HFFc6 (cell line): ENCODE measurements around the gene MYL6. TPM values are rescaled to one million over a fixed set of nuclear protein-coding genes. Genes with fewer than 3 reads are reported as not detected.

Source experiments
- DNase-seq: peaks from one replicate; pipeline ENCODE4 v3.0.0-alpha.2; 2018
- H3K27ac Mint-ChIP-seq: 2 replicates; pipeline ENCODE4 v1.8.0; 2020; ENCODE audit warnings: mild to moderate bottlenecking, mixed read lengths
- H3K27me3 Mint-ChIP-seq: 2 replicates; pipeline ENCODE4 v1.8.0; 2021; ENCODE audit warnings: mild to moderate bottlenecking, moderate library complexity, mixed read lengths; ENCODE audit not compliant: insufficient read depth
- H3K36me3 Mint-ChIP-seq: 2 replicates; pipeline ENCODE4 v1.8.0; 2021; ENCODE audit warnings: low read depth, mixed read lengths
- H3K4me1 Mint-ChIP-seq: 2 replicates; pipeline ENCODE4 v1.8.0; 2020; ENCODE audit warnings: low read depth, mixed read lengths
- H3K4me3 Mint-ChIP-seq: 2 replicates; pipeline ENCODE4 v1.8.0; 2020; ENCODE audit warnings: mild to moderate bottlenecking, moderate library complexity, mixed read lengths
- H3K9me3 Mint-ChIP-seq: 2 replicates; pipeline ENCODE4 v1.8.0; 2020; ENCODE audit warnings: mild to moderate bottlenecking, mixed read lengths
- CTCF ChIP-seq: fragments of 200-600 bp; sonication (generic); IDR thresholded peaks from 2 replicates; pipeline ENCODE4 v1.5.0; 2021; ENCODE audit warnings: antibody characterized with exemption, mild to moderate bottlenecking
- total RNA-seq, 6 experiments: library from RNA; stranded (reverse); fragmentation: NEBNext Ultra II Directional; extraction: Animal tissue kit (Norgen Biotek cat#: 25700); gene quantifications; 2 replicates in 1 of 6; 3 replicates in 5 of 6; pipeline ENCODE4 v1.2.3, GENCODE V29; 2021

MYL6 gene
- total RNA-seq, 6 experiments from 2014 or later: 2,668 to 3,384 (median 3,141) TPM

- peak within 1 kb of the TSS; percentile 98 for H3K27ac Mint-ChIP-seq
- H3K4me1 Mint-ChIP-seq: peaks cover 43% of the 10 kb centered on the region
- DNase-seq: peak; percentile 100
- H3K4me3 Mint-ChIP-seq: peak within 1 kb of the TSS; percentile 95
- H3K9me3 Mint-ChIP-seq: peaks cover 7% of the 10 kb centered on the region; the same call in 1 of the 2 replicates
- H3K27me3 Mint-ChIP-seq: peaks cover 19% of the 10 kb centered on the region
- peaks cover 38% of the 10 kb centered on the region for H3K36me3 Mint-ChIP-seq
- peak; percentile 73 for TF ChIP-seq CTCF
Observed at GRCh38 chr12:56117778-56118687, 40.1 kb upstream of the MYL6 start, which contains the start of gene ZC3H10. TSS of gene ZC3H10 (plus strand) at chr12:56118266. CDS start at chr12:56120563, 2,297 bp downstream.

- H3K4me1 Mint-ChIP-seq: peaks cover 43% of the 10 kb centered on the region
- peaks cover 19% of the 10 kb centered on the region for H3K27me3 Mint-ChIP-seq
- TF ChIP-seq CTCF: no peak
- no peak for DNase-seq
- peak overlapping the region; percentile 95 for H3K4me3 Mint-ChIP-seq
- H3K27ac Mint-ChIP-seq: peak overlapping the region; percentile 98
- peaks cover 30% of the 10 kb centered on the region for H3K36me3 Mint-ChIP-seq
- H3K9me3 Mint-ChIP-seq: peaks cover 7% of the 10 kb centered on the region; the same call in 1 of the 2 replicates
Observed at GRCh38 chr12:56118688-56119357, 39.3 kb upstream of the MYL6 start.

GRCh38 chr12:56119361-56119796 lies 38.8 kb upstream of the MYL6 start:
- TF ChIP-seq CTCF: peak; percentile 87
- Mint-ChIP-seq H3K4me3 (peak overlapping the region; percentile 95), H3K9me3 (peaks cover 7% of the 10 kb centered on the region; the same call in 1 of the 2 replicates), H3K27me3 (peaks cover 19% of the 10 kb centered on the region), H3K36me3 (peaks cover 26% of the 10 kb centered on the region), H3K4me1 (peaks cover 43% of the 10 kb centered on the region), H3K27ac (peak overlapping the region; percentile 98)
- DNase-seq: peak; percentile 90

- H3K27ac Mint-ChIP-seq: peak overlapping the region; percentile 98
- H3K36me3 Mint-ChIP-seq: peaks cover 26% of the 10 kb centered on the region
- DNase-seq: no peak
Observed at GRCh38 chr12:56120158-56120846, 37.9 kb upstream of the MYL6 start.

More at GRCh38 chr12:56120158-56120846, 37.9 kb upstream of the MYL6 start:
- Mint-ChIP-seq H3K9me3 (peaks cover 7% of the 10 kb centered on the region; the same call in 1 of the 2 replicates), H3K27me3 (peaks cover 19% of the 10 kb centered on the region), H3K4me3 (peak overlapping the region; percentile 95), H3K4me1 (peaks cover 38% of the 10 kb centered on the region)
- TF ChIP-seq CTCF: no peak
